VCaP (cell line): ENCODE measurements around the gene EFNA2.

Experiments used
- H3K27ac ChIP-seq: fragments of 450-650 bp; 2 replicates; pipeline ENCODE4 v1.5.1; 2017
- TF ChIP-seq, protein P1 (sequence below): fragments of 450-650 bp; conservative IDR thresholded peaks from 2 replicates; pipeline ENCODE4 v1.5.1; 2017; ENCODE audit warnings: mild to moderate bottlenecking, moderate library complexity

Gene EFNA2

GRCh38 chr19:1255186-1256161, 30.2 kb upstream of the EFNA2 start:
- no peak overlapping the region for H3K27ac ChIP-seq
- TF ChIP-seq, protein P1, sequence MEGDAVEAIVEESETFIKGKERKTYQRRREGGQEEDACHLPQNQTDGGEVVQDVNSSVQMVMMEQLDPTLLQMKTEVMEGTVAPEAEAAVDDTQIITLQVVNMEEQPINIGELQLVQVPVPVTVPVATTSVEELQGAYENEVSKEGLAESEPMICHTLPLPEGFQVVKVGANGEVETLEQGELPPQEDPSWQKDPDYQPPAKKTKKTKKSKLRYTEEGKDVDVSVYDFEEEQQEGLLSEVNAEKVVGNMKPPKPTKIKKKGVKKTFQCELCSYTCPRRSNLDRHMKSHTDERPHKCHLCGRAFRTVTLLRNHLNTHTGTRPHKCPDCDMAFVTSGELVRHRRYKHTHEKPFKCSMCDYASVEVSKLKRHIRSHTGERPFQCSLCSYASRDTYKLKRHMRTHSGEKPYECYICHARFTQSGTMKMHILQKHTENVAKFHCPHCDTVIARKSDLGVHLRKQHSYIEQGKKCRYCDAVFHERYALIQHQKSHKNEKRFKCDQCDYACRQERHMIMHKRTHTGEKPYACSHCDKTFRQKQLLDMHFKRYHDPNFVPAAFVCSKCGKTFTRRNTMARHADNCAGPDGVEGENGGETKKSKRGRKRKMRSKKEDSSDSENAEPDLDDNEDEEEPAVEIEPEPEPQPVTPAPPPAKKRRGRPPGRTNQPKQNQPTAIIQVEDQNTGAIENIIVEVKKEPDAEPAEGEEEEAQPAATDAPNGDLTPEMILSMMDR: no peak

DNA sequence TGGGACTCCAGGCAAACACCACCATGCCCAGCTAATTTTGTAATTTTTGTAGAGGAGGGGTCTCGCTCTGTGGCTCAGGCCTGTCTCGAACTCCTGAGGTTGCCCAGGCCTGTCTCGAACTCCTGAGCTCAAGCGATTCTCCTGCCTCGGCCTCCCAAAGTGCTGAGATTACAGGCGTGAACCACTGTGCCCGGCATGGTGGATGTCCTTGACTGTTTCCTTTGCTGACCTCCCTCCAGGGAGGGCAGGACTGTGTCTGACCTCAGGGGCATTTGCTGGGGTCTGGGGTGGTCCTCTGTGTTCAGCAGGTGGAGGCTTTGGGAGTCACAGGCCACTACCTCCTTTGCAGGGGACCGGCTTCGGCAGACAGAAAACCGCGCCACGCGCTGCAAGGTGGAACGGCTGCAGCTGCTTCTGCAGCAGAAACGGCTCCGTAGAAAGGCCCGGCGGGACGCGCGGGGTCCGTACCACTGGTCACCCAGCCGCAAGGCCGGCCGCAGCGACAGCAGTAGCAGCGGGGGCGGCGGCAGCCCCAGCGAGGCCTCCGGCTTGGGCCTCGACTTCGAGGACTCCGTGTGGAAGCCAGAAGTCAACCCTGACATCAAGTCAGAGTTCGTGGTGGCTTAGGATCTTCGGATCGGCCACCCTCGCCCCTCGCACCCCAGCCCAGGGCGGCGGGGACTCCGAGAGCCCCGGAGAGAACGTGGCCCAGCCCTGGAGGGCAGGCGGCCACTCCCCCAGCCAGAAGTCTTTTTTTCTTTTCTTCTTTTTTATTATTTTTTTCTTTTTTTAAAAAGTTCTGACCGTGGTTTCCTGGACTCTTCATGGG, 28.8 kb upstream of the EFNA2 start:
- TF ChIP-seq, protein P1: no peak
- H3K27ac ChIP-seq: no peak overlapping the region

GRCh38 chr19:1257475-1258162, 28.1 kb upstream of the EFNA2 start:
- H3K27ac ChIP-seq: no peak overlapping the region
- TF ChIP-seq, protein P1: no peak

GRCh38 chr19:1258163-1258492, 27.5 kb upstream of the EFNA2 start:
- TF ChIP-seq, protein P1: no peak
- no peak overlapping the region for H3K27ac ChIP-seq

DNA sequence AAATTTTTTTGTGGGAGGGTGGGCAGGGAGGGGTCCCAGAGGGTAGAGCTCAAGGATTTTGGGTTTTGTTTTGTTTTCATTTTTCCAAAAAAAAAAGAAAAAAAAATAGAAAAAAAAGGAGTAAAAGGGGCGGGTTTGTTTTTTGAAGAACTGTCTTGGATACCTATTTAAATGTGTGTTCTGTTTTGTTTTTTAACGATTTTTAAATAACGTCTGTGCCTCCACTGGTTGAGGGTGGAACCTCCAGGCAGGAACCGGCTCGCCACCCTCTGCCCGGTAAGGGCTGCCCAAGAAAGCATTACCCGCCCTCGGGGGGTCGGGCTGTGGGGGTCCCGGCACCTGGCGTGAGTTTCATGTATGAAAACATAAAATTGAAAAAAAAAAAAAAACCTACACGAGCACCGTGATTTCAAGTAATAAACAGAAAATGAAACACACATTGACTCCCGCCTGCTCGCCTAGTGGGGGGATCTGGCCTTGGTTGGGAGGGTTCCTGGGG, 26.9 kb upstream of the EFNA2 start:
- H3K27ac ChIP-seq: no peak overlapping the region
- TF ChIP-seq, protein P1: no peak

- TF ChIP-seq, protein P1: no peak
Observed at GRCh38 chr19:1259206-1259875, 26.3 kb upstream of the EFNA2 start.

More at GRCh38 chr19:1259206-1259875, 26.3 kb upstream of the EFNA2 start:
- no peak overlapping the region for H3K27ac ChIP-seq
